Tibial nerve (tissue), 4 donors: ENCODE data around the gene PNO1. TPM values are rescaled to one million over a fixed set of nuclear protein-coding genes. Genes with fewer than 3 reads are reported as not detected.

Experiments used
- DNase-seq, 2 donors: peaks; one replicate each; pipeline ENCODE4 v3.0.0-alpha.2; 2019; ENCODE audit warnings: low spot score in 2 of 2
- H3K27ac ChIP-seq, 4 donors: fragments of 200-600 bp; sonication (generic) in 3 of 4; one replicate each; pipeline ENCODE4 v1.5.1; 2017 to 2019; ENCODE audit warnings: mild to moderate bottlenecking in 1 of 4
- H3K27me3 ChIP-seq, 2 donors: fragments of 200-600 bp; sonication (generic) in 1 of 2; one replicate each; pipeline versions ENCODE4 v1.5.1 to v1.6.0; 2017 to 2019
- H3K36me3 ChIP-seq, 3 donors: fragments of 200-600 bp; sonication (generic); one replicate each; pipeline ENCODE4 v1.5.1; 2018 to 2019
- H3K4me1 ChIP-seq, 4 donors: fragments of 200-600 bp; sonication (generic) in 3 of 4; one replicate each; pipeline ENCODE4 v1.5.1; 2017 to 2019
- H3K4me3 ChIP-seq, 4 donors: fragments of 200-600 bp; sonication (generic) in 3 of 4; one replicate each; pipeline ENCODE4 v1.5.1; 2017 to 2019; ENCODE audit warnings: mild to moderate bottlenecking in 1 of 4, moderate library complexity in 1 of 4
- H3K9me3 ChIP-seq, 4 donors: fragments of 200-600 bp; sonication (generic) in 3 of 4; one replicate each; pipeline ENCODE4 v1.5.1; 2017 to 2019
- EP300 ChIP-seq, 2 donors: sonication (generic); formaldehyde crosslinking; IDR thresholded peaks; one replicate each; pipeline ENCODE4 v1.6.1; 2017; ENCODE audit warnings: antibody characterized with exemption in 2 of 2, mild to moderate bottlenecking in 1 of 2
- POLR2A ChIP-seq, 2 donors: fragments of 450-650 bp; IDR thresholded peaks; one replicate each; pipeline ENCODE4 v1.6.1; 2017; ENCODE audit warnings: antibody characterized with exemption in 2 of 2, mild to moderate bottlenecking in 2 of 2, moderate library complexity in 2 of 2
- WGBS, 2 donors: methylation state at CpG; one replicate each; pipeline ENCODE4 v1.1.5; 2018; 5-methylcytosine and 5-hydroxymethylcytosine counted together
- total RNA-seq, 4 donors: library from RNA; depleted of rRNA; stranded (reverse); fragments of >200 nt; gene quantifications; one replicate each; pipeline ENCODE4 v1.1.0, GENCODE V29; 2016
- TF ChIP-seq, protein P1 (sequence below), 5 experiments: fragments of 200-600 bp in 3 of 5; fragments of 450-650 bp in 2 of 5; sonication (generic) in 3 of 5; IDR thresholded peaks; one replicate each; pipeline ENCODE4 v1.5.1; 2016 to 2019; ENCODE audit warnings: antibody characterized with exemption in 5 of 5, mild to moderate bottlenecking in 3 of 5, moderate library complexity in 2 of 5

Gene PNO1
- total RNA-seq, 4 donors from 2014 or later: 12.7 to 28.5 (median 15.4) TPM

DNA sequence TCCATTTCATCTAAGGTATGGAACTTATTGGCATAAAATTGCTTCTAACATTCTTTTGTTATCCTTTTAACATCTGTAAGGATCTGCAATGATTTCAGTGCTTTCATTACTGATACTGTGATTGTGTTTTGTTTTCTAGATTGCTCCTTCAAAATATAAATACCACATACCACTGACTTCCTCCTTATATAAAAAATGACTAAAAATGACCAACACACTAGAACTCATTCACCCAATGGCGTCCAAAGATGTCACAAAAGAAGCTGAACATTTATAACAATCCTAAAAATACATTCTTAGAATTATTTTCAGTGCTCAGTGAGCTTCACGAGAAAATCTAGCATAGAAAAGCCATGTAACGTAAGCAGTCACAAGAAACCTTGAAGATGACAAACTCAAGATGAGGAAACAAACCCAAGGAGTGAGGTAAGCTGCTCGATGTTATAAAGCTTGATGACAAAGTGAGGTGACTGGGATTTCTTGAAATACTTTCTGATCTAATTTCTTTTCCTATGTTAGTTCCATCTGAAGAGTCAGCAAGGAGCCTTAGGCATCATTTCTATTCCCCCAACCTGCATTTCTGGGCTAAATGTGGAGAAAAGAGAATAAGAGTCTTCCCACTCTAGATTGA lies 42.6 kb downstream of the PNO1 start:
- 63 to 69% methylated on average over 4 of the region's 4 CpGs for WGBS, 2 donors

DNA sequence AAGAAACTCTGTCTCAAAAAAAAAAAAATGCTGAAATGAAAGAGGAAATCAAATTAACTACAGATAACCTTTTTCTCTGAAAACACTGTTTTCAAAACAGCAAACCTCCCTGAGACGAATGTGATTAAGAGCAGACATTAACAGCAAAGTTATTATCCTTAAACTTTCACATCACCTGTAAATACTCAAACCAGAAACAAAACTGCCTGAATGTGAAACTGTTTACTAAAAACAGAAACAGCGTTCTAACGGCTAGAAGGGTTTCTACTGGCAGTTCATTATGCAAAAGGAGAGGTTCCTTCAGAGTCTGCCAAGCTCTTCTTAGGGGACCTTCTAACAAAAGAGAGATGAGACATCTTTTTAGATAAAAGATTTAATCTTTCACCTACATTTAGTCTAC lies 45.9 kb downstream of the PNO1 start:
- no peaks in the 10 kb centered on the region for H3K36me3 ChIP-seq
- no peaks in the 10 kb centered on the region for H3K9me3 ChIP-seq
- WGBS, 2 donors: 51 to 54% methylated on average over 3 of the region's 3 CpGs
- DNase-seq: no peak
- H3K27ac ChIP-seq: no peak overlapping the region
- TF ChIP-seq, protein P1, sequence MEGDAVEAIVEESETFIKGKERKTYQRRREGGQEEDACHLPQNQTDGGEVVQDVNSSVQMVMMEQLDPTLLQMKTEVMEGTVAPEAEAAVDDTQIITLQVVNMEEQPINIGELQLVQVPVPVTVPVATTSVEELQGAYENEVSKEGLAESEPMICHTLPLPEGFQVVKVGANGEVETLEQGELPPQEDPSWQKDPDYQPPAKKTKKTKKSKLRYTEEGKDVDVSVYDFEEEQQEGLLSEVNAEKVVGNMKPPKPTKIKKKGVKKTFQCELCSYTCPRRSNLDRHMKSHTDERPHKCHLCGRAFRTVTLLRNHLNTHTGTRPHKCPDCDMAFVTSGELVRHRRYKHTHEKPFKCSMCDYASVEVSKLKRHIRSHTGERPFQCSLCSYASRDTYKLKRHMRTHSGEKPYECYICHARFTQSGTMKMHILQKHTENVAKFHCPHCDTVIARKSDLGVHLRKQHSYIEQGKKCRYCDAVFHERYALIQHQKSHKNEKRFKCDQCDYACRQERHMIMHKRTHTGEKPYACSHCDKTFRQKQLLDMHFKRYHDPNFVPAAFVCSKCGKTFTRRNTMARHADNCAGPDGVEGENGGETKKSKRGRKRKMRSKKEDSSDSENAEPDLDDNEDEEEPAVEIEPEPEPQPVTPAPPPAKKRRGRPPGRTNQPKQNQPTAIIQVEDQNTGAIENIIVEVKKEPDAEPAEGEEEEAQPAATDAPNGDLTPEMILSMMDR (IDR thresholded peaks at IDR 0.05): no peak
- TF ChIP-seq EP300 (IDR thresholded peaks at IDR 0.05) (no peak), POLR2A (IDR thresholded peaks at IDR 0.05) (no peak)
- H3K27me3 ChIP-seq: no peaks in the 10 kb centered on the region
- H3K4me1 ChIP-seq: peaks cover 0 to 63% (median 11%) of the 10 kb centered on the region in 4 donors
- H3K4me3 ChIP-seq: no peak overlapping the region

More for the DNA sequence above, 42.6 kb downstream of the PNO1 start:
- Histone ChIP-seq H3K4me1 (peaks cover 0 to 65% (median 3%) of the 10 kb centered on the region in 4 donors), H3K27ac (no peak overlapping the region), H3K9me3 (no peaks in the 10 kb centered on the region), H3K4me3 (no peak overlapping the region), H3K27me3 (no peaks in the 10 kb centered on the region), H3K36me3 (no peaks in the 10 kb centered on the region)
- TF ChIP-seq EP300 (IDR thresholded peaks at IDR 0.05) (no peak), POLR2A (IDR thresholded peaks at IDR 0.05) (no peak)
- TF ChIP-seq, protein P1 (IDR thresholded peaks at IDR 0.05): no peak
- no peak for DNase-seq

DNA sequence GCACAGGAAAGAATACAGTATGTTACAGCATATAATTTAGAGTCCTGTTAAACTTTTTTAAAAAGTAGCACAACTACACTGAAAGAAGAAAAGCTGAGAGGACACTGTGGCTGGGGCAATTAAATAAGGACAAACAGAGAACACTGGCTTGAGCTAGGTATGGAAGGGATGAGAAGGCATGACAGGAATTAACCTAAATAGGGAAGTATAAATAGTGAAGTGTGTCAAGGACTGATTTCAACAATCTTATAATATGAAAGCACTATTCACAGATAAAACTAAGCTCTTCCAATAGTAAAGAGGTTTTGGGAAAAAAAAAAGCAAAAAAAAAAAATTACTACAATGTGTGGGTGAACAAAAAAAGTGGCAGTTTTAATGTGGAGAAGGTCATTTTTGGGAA lies 49.1 kb downstream of the PNO1 start:
- H3K27me3 ChIP-seq: no peaks in the 10 kb centered on the region
- H3K27ac ChIP-seq: no peak overlapping the region
- peaks cover 0 to 44% (median 11%) of the 10 kb centered on the region in 4 donors for H3K4me1 ChIP-seq
- H3K4me3 ChIP-seq: no peak overlapping the region
- DNase-seq: no peak
- H3K9me3 ChIP-seq: no peaks in the 10 kb centered on the region
- H3K36me3 ChIP-seq: peaks cover 0 to 7% (median 0%) of the 10 kb centered on the region in 3 donors
- TF ChIP-seq EP300 (IDR thresholded peaks at IDR 0.05): no peak
- TF ChIP-seq, protein P1 (IDR thresholded peaks at IDR 0.05): no peak
- no peak for TF ChIP-seq POLR2A (IDR thresholded peaks at IDR 0.05)

DNA sequence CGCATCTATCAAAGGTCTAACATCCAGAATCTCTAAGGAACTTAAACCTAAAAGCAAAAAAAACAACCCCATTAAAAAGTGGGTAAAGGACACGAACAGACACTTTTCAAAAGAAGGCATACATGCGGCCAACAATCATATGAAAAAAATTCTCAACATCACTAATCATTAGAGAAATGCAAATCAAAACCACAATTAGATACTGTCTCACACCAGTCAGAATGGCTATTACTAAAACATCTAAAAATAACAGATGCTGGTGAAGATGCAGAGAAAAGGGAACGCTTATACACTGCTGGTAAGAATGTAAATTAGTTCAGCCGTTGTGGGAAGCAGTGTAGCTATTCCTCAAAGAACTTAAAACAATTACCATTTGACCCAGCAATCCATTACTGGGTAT lies 56.7 kb downstream of the PNO1 start:
- H3K36me3 ChIP-seq: peaks cover 0 to 12% (median 0%) of the 10 kb centered on the region in 3 donors
- H3K4me1 ChIP-seq: peaks cover 0 to 40% (median 9%) of the 10 kb centered on the region in 4 donors
- no peak for DNase-seq
- 71 to 81% methylated on average over 5 of the region's 5 CpGs for WGBS, 2 donors
- no peak overlapping the region for H3K4me3 ChIP-seq
- TF ChIP-seq, protein P1 (IDR thresholded peaks at IDR 0.05): no peak
- TF ChIP-seq EP300 (IDR thresholded peaks at IDR 0.05): no peak
- TF ChIP-seq POLR2A (IDR thresholded peaks at IDR 0.05): no peak
- H3K27ac ChIP-seq: no peak overlapping the region
- H3K27me3 ChIP-seq: no peaks in the 10 kb centered on the region
- H3K9me3 ChIP-seq: no peaks in the 10 kb centered on the region

DNA sequence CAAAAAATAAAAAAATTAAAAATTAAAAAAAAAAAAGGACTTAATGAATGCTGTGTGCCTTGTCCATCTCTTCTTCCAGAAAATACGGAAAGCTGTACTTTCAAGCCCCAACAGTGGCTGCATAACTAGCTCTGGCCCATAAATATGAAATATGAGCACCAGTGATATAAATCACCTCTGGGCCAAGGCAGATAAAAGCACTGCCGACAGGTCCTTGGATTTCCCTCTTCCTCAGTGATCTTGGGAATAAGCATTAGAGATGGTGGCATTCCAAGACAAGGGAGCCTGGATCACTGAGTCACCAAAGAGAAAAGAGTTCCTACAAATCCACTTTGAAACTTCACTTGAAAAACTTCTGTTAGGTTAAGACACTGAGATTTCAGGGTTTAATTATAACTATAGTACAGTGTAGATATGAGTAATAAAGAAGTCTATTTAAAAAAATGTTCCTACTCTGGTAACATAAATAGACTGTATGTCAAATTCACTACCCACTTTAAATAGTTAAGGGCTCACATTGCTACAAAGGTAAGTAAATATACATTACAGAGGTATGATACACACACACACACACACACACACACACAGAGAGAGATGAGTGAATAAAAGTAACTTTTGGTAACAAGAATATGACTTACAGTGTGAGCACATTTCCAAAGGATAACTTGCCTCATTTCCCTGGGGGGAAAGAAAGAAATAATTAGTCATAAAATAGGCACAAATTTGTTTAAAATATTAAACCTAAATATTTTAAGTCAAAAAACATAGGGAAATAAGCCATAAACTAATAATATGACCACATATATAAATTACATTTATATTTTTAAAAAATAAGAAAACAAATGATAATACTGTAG lies 59.0 kb downstream of the PNO1 start:
- Histone ChIP-seq H3K9me3 (no peaks in the 10 kb centered on the region), H3K27me3 (no peaks in the 10 kb centered on the region), H3K4me3 (no peak overlapping the region), H3K4me1 (peaks cover 0 to 44% (median 9%) of the 10 kb centered on the region in 4 donors), H3K36me3 (peaks cover 0 to 7% (median 0%) of the 10 kb centered on the region in 3 donors), H3K27ac (no peak overlapping the region)
- WGBS, 2 donors: 48 to 54% methylated on average over 2 of the region's 2 CpGs
- no peak for DNase-seq
- TF ChIP-seq, protein P1 (IDR thresholded peaks at IDR 0.05): no peak
- no peak for TF ChIP-seq POLR2A (IDR thresholded peaks at IDR 0.05)
- no peak for TF ChIP-seq EP300 (IDR thresholded peaks at IDR 0.05)
